Stomach (tissue), 4 donors: ENCODE data around the gene ACOT7.

Experiments
- CTCF ChIP-seq, 7 experiments: fragments of 450-650 bp in 4 of 7; fragments of 200-600 bp in 3 of 7; sonication (generic) in 3 of 7; IDR thresholded peaks; one replicate each; pipeline ENCODE4 v1.5.1; 2016 to 2019; ENCODE audit warnings: antibody characterized with exemption in 7 of 7, control low read depth in 2 of 7, mild to moderate bottlenecking in 1 of 7
- EP300 ChIP-seq: sonication (generic); formaldehyde crosslinking; IDR thresholded peaks from one replicate; pipeline ENCODE4 v1.6.1; 2017; ENCODE audit warnings: antibody characterized with exemption
- POLR2A ChIP-seq, 4 donors: fragments of 450-650 bp; IDR thresholded peaks; one replicate each; pipeline ENCODE4 v1.6.1; 2016; ENCODE audit warnings: antibody characterized with exemption in 4 of 4, control low read depth in 2 of 4, mild to moderate bottlenecking in 1 of 4, moderate library complexity in 1 of 4

GRCh38 chr1:6438047-6438525, 44.5 kb upstream of the ACOT7 start:
- peak in 5 of 7 experiments; percentile 72 to 99 (median 97) for TF ChIP-seq CTCF (IDR thresholded peaks at IDR 0.05)
- no peak for TF ChIP-seq POLR2A (IDR thresholded peaks at IDR 0.05)
- TF ChIP-seq EP300, result no peak
